Keratinocyte (primary cell): ENCODE measurements around the gene TTC36.

Source experiments
- EZH2 ChIP-seq: IDR thresholded peaks from one replicate; pipeline ENCODE4 v1.6.1; 2012; ENCODE audit warnings: inconsistent platforms, mild to moderate bottlenecking, low read length, moderate library complexity
- TF ChIP-seq, protein P1 (sequence below), 3 experiments: IDR thresholded peaks in 1 of 3; conservative IDR thresholded peaks in 1 of 3; optimal IDR thresholded peaks in 1 of 3; 2 replicates in 2 of 3; 3 replicates in 1 of 3; pipeline versions ENCODE3 to v1.5.1; 2011; ENCODE audit warnings: low read length in 3 of 3, mild to moderate bottlenecking in 3 of 3, moderate library complexity in 2 of 3, control low read depth in 1 of 3, inconsistent platforms in 1 of 3; ENCODE audit not compliant: insufficient read depth in 2 of 3; ENCODE audit errors: extremely low read depth in 1 of 3

DNA sequence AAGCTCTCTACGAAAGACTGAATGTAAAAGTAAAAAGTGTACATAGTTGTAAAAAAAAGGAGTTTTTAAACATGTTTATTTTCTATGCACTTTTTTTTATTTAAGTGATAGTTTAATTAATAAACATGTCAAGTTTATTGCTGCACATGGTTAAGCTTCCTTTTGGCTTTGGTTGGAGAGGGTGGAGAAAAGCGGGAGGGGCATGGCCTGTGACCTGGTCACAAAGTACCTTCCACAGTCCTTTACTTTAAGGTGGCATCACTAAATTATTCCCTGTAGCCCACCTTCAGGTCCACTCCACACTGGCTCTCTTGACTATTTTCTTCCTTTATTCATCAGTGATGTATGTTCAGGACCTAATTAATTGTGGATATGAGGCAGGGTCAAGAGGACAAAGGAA lies 586 bp upstream of the TTC36 start:
- TF ChIP-seq, protein P1, sequence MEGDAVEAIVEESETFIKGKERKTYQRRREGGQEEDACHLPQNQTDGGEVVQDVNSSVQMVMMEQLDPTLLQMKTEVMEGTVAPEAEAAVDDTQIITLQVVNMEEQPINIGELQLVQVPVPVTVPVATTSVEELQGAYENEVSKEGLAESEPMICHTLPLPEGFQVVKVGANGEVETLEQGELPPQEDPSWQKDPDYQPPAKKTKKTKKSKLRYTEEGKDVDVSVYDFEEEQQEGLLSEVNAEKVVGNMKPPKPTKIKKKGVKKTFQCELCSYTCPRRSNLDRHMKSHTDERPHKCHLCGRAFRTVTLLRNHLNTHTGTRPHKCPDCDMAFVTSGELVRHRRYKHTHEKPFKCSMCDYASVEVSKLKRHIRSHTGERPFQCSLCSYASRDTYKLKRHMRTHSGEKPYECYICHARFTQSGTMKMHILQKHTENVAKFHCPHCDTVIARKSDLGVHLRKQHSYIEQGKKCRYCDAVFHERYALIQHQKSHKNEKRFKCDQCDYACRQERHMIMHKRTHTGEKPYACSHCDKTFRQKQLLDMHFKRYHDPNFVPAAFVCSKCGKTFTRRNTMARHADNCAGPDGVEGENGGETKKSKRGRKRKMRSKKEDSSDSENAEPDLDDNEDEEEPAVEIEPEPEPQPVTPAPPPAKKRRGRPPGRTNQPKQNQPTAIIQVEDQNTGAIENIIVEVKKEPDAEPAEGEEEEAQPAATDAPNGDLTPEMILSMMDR (optimal IDR thresholded peaks at IDR 0.05 in 1 of 3, IDR thresholded peaks at IDR 0.05 in 1 of 3, conservative IDR thresholded peaks at IDR 0.05 in 1 of 3; ENCODE audit: extremely low read depth in 1 of 3, insufficient read depth in 2 of 3, low read length in 3 of 3): no peak
- TF ChIP-seq EZH2: no peak
